ENCODE results near the gene PRSS12. TPM values are rescaled to one million over a fixed set of nuclear protein-coding genes. Genes with fewer than 3 reads are reported as not detected.

Gene PRSS12
- total and polyA plus RNA-seq, 2 donors (not counting 3 experiments of a cell fraction or from before 2014, with no cell fraction given), result 0.22 to 0.55 TPM

DNA sequence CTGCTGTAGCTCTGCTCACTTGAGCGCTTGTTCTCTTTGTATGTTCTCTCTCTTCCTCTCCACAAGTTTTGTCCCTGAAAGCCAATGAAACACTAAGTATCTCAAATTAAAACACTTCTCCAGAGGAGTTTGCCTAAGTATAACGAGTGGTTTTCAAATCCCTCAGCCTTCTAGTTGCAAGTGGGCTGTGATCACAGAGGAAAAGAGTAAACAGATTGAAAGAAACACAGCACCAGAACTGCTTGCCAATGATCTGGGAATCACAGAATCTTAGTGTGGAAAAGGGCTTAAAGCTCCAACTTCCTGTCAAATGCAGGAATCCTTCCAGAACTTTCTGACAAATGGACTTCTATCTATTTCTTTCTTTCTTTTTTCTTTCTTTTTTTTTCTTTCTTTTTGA is 4.8 kb upstream of the PRSS12 start:
- Histone ChIP-seq H3K27ac (ENCODE audit: insufficient read depth, low read depth, low read length) (no peak overlapping the region), H3K79me2 (ENCODE audit: control insufficient read depth, insufficient read depth, low read length) (no peaks in the 10 kb centered on the region), H3K9ac (replicated peaks; ENCODE audit: extremely low read depth, insufficient read depth, low read length) (no peak overlapping the region), H3K4me3 (replicated peaks in 1 of 3; ENCODE audit: insufficient read depth in 1 of 3, low read depth in 1 of 3, low read length in 3 of 3) (no peak overlapping the region), H3K9me3 (replicated peaks; ENCODE audit: control insufficient read depth, insufficient read depth, low read length) (no peaks in the 10 kb centered on the region), H3K27me3 (ENCODE audit: control insufficient read depth in 2 of 2, insufficient read depth in 2 of 2, low read length in 2 of 2) (peaks cover 27 to 45% of the 10 kb centered on the region in 2 experiments), H3K36me3 (ENCODE audit: control insufficient read depth in 2 of 2, extremely low read depth in 1 of 2, insufficient read depth in 2 of 2, low read length in 2 of 2) (no peaks in the 10 kb centered on the region), H3K4me2 (ENCODE audit: insufficient read depth, low read length) (no peak overlapping the region), H4K20me1 (replicated peaks; ENCODE audit: control insufficient read depth, extremely low read depth, insufficient read depth, low read length) (no peaks in the 10 kb centered on the region), H3K4me1 (ENCODE audit: control insufficient read depth, extremely low read depth, insufficient read depth, low read length) (peaks cover 7% of the 10 kb centered on the region), H3K9me1 (replicated peaks; ENCODE audit: control insufficient read depth, extremely low read depth, insufficient read depth, low read length) (no peaks in the 10 kb centered on the region), H2AFZ (ENCODE audit: low read depth, low read length) (no peak overlapping the region)
- BruUV-seq (replicated peaks), result no TSS peak
- DNase-seq (ENCODE audit: low read depth, low spot score) (no peak), FAIRE-seq (no peak)
- ChIA-PET POLR2A (no interaction called here), CTCF (no interaction called here)
- intact Hi-C loops (cut with micrococcal nuclease) (no loop called here), dilution Hi-C loops (cut with MboI; ENCODE audit: extremely low pct_ligation_motif_present, low sequenced_read_pairs) (no loop called here)
- TF ChIP-seq FOS (IDR thresholded peaks at IDR 0.05; ENCODE audit: borderline replicate concordance, insufficient read depth, low read length), result no peak
- TF ChIP-seq POLR2AphosphoS5 (IDR thresholded peaks at IDR 0.05; ENCODE audit: insufficient read depth, low read depth, low read length), result no peak
- TF ChIP-seq GATA2 (IDR thresholded peaks at IDR 0.05; ENCODE audit: insufficient read depth, insufficient read length, low read depth, low read length), result no peak
- TF ChIP-seq MYC (IDR thresholded peaks at IDR 0.05; ENCODE audit: low read depth, low read length), result no peak
- TF ChIP-seq, protein P1, sequence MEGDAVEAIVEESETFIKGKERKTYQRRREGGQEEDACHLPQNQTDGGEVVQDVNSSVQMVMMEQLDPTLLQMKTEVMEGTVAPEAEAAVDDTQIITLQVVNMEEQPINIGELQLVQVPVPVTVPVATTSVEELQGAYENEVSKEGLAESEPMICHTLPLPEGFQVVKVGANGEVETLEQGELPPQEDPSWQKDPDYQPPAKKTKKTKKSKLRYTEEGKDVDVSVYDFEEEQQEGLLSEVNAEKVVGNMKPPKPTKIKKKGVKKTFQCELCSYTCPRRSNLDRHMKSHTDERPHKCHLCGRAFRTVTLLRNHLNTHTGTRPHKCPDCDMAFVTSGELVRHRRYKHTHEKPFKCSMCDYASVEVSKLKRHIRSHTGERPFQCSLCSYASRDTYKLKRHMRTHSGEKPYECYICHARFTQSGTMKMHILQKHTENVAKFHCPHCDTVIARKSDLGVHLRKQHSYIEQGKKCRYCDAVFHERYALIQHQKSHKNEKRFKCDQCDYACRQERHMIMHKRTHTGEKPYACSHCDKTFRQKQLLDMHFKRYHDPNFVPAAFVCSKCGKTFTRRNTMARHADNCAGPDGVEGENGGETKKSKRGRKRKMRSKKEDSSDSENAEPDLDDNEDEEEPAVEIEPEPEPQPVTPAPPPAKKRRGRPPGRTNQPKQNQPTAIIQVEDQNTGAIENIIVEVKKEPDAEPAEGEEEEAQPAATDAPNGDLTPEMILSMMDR (IDR thresholded peaks at IDR 0.05; ENCODE audit: extremely low read depth in 1 of 2, insufficient read depth in 1 of 2, low read depth in 1 of 2, low read length in 2 of 2), result no peak
- no peak for TF ChIP-seq EZH2 (IDR thresholded peaks at IDR 0.05; ENCODE audit: borderline replicate concordance, low read depth, low read length, severe bottlenecking)
- TF ChIP-seq JUN (IDR thresholded peaks at IDR 0.05; ENCODE audit: borderline replicate concordance, insufficient read depth, insufficient read length, low read depth), result no peak
- TF ChIP-seq, protein P2, sequence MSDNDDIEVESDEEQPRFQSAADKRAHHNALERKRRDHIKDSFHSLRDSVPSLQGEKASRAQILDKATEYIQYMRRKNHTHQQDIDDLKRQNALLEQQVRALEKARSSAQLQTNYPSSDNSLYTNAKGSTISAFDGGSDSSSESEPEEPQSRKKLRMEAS (IDR thresholded peaks at IDR 0.05; ENCODE audit: insufficient read depth, insufficient read length), result no peak
- no peak for TF ChIP-seq POLR2A (IDR thresholded peaks at IDR 0.05; ENCODE audit: low read depth, low read length)

All from endothelial cell of umbilical vein (primary cell).